LNCaP clone FGC (cell line): ENCODE results near the gene KPNA3.
"Not testable (repeated sequence)": the region's sequence is repeated elsewhere in the genome, so short reads cannot be mapped to it uniquely, and the experiment has no call there.

Source experiments
- DNase-seq: peaks from one replicate; pipeline ENCODE4 v3.0.0-alpha.2; 2011; ENCODE audit warnings: low read depth
- H3K4me3 ChIP-seq: 2 replicates; pipeline ENCODE4 v1.5.1; 2011; ENCODE audit warnings: mild to moderate bottlenecking, low read depth, low read length, control low read depth
- TF ChIP-seq, protein P1 (sequence below): IDR thresholded peaks from 2 replicates; pipeline ENCODE4 v1.5.1; 2012; ENCODE audit warnings: mild to moderate bottlenecking; ENCODE audit not compliant: control insufficient read depth, insufficient read depth; ENCODE audit errors: extremely low read depth

Gene KPNA3

GRCh38 chr13:49820591-49821215, 28.2 kb upstream of the KPNA3 start:
- TF ChIP-seq, protein P1, sequence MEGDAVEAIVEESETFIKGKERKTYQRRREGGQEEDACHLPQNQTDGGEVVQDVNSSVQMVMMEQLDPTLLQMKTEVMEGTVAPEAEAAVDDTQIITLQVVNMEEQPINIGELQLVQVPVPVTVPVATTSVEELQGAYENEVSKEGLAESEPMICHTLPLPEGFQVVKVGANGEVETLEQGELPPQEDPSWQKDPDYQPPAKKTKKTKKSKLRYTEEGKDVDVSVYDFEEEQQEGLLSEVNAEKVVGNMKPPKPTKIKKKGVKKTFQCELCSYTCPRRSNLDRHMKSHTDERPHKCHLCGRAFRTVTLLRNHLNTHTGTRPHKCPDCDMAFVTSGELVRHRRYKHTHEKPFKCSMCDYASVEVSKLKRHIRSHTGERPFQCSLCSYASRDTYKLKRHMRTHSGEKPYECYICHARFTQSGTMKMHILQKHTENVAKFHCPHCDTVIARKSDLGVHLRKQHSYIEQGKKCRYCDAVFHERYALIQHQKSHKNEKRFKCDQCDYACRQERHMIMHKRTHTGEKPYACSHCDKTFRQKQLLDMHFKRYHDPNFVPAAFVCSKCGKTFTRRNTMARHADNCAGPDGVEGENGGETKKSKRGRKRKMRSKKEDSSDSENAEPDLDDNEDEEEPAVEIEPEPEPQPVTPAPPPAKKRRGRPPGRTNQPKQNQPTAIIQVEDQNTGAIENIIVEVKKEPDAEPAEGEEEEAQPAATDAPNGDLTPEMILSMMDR = no peak
- H3K4me3 ChIP-seq = no peak overlapping the region
- no peak for DNase-seq

GRCh38 chr13:49816047-49816446, 23.6 kb upstream of the KPNA3 start:
- not testable (repeated sequence) for H3K4me3 ChIP-seq, DNase-seq

- no peak for DNase-seq
- H3K4me3 ChIP-seq = no peak overlapping the region
- TF ChIP-seq, protein P1 = no peak
Observed at GRCh38 chr13:49814551-49815270, 22.2 kb upstream of the KPNA3 start.

- DNase-seq = no peak
- TF ChIP-seq, protein P1 = no peak
- H3K4me3 ChIP-seq = no peak overlapping the region
Observed at GRCh38 chr13:49812812-49813211, 20.3 kb upstream of the KPNA3 start.

- H3K4me3 ChIP-seq = no peak overlapping the region
- TF ChIP-seq, protein P1 = no peak
- no peak for DNase-seq
Observed at GRCh38 chr13:49811527-49811908, 19.0 kb upstream of the KPNA3 start.

- no peak overlapping the region for H3K4me3 ChIP-seq
- TF ChIP-seq, protein P1 = no peak
- DNase-seq = no peak
Observed at GRCh38 chr13:49810567-49811526, 18.4 kb upstream of the KPNA3 start.

- no peak overlapping the region for H3K4me3 ChIP-seq
- DNase-seq = no peak
- TF ChIP-seq, protein P1 = no peak
Observed at GRCh38 chr13:49807681-49808080, 15.2 kb upstream of the KPNA3 start.
